ENCODE results near the gene POPDC3. TPM values are rescaled to one million over a fixed set of nuclear protein-coding genes. Genes with fewer than 3 reads are reported as not detected.

The POPDC3 gene
- total and polyA plus RNA-seq, 12 donors: 31.1 to 59.7 (median 39.0) TPM

DNA sequence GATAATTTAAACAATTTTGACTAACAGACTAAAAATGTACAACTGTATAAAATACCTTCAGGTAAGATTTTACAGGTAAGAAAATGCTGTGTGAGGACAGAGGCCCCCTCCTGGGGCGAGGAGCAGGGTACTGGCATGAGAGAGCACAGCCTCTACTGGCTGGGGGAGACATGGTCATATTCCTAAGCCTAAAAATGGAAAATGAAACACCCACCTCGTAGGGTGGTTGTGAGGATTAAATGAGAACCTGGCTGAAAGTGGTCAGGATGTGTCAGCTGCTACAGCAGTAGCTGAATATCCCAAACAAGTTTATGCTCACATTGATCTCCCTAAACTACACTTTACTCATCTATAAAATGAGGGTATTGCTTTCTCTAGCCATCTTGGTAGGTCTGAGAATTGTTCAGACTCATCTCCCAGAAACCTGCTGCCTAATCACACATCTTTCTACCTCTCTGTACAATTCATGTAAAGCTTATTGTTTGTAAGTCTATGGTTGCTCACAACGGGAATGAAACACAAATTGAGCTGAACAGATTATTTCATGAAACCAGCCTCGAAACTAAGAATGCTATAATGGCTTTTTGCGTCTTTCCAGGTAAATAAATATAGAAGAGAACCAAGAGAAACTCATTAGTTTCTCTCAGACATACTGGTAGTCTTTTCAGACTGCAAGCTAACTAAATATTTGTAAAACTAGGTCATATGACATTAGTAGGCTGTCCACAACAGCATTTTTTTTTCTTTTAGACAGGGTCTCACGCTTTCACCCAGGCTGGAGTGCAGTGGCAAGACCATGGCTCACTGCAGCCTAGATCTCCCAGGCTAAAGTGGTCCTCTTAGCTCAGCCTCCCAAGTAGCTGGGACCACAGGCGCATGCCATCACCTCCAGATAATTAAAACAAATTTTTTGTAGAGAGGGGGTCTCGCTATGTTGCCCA lies 69.6 kb downstream of the POPDC3 start:
- peaks cover 0 to 86% (median 0%) of the 10 kb centered on the region in 9 donors for H3K36me3 ChIP-seq
- H3K27me3 ChIP-seq: no peaks in the 10 kb centered on the region
- ATAC-seq: no peak
- no peak overlapping the region for H3K27ac ChIP-seq
- TF ChIP-seq, protein P1, sequence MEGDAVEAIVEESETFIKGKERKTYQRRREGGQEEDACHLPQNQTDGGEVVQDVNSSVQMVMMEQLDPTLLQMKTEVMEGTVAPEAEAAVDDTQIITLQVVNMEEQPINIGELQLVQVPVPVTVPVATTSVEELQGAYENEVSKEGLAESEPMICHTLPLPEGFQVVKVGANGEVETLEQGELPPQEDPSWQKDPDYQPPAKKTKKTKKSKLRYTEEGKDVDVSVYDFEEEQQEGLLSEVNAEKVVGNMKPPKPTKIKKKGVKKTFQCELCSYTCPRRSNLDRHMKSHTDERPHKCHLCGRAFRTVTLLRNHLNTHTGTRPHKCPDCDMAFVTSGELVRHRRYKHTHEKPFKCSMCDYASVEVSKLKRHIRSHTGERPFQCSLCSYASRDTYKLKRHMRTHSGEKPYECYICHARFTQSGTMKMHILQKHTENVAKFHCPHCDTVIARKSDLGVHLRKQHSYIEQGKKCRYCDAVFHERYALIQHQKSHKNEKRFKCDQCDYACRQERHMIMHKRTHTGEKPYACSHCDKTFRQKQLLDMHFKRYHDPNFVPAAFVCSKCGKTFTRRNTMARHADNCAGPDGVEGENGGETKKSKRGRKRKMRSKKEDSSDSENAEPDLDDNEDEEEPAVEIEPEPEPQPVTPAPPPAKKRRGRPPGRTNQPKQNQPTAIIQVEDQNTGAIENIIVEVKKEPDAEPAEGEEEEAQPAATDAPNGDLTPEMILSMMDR (IDR thresholded peaks at IDR 0.05): no peak
- WGBS, 2 donors: 72 to 76% methylated on average over 8 of the region's 8 CpGs
- H3K4me1 ChIP-seq: peaks cover 0 to 5% (median 0%) of the 10 kb centered on the region in 9 donors
- H3K9me3 ChIP-seq: no peaks in the 10 kb centered on the region
- no peak for DNase-seq
- H3K4me3 ChIP-seq: no peak overlapping the region
- intact Hi-C loops (cut with DNase I): loop anchor here in 1 of 10 donors (10.0 kb wide), 1 partner anchor 265 kb away; no protein-coding TSS in a partner anchor

DNA sequence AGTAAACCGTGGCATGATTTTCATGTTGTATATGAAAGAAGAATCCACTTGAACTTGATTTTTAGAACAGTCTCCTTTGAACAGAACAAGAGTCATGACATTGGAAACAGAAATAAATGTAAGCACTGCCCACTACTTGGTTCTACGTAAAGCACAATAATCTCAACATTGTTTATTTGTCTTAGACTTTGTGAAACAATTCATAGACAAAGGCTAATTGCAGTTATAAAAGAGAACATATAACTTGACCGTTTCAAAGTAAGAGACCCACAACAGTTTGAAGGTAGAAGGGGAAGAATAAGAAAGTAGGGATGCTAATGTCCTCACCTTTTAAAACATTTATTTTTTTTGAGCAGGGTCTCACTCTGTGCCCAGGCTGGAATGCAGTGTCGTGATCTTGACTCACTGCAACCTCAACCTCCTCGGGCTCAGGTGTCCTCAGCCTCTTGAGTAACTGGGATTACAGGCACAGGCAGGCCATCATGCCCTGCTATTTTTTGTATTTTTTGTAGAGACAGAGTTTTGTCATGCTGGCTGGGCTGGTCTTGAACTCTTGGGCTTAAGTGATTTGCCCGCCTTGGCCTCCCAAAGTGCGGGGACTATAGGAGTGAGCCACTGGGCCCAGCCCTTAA lies 71.1 kb downstream of the POPDC3 start:
- WGBS, 2 donors: 86 to 87% methylated on average over 7 of the region's 7 CpGs
- Histone ChIP-seq H3K4me1 (peaks cover 0 to 6% (median 0%) of the 10 kb centered on the region in 9 donors), H3K36me3 (peaks cover 0 to 83% (median 0%) of the 10 kb centered on the region in 9 donors), H3K27me3 (no peaks in the 10 kb centered on the region), H3K4me3 (no peak overlapping the region), H3K9me3 (no peaks in the 10 kb centered on the region), H3K27ac (no peak overlapping the region)
- DNase-seq: no peak
- TF ChIP-seq, protein P1 (IDR thresholded peaks at IDR 0.05): no peak
- no peak for ATAC-seq
- intact Hi-C loops (cut with DNase I): no loop called here

Other genes with a start within 250 kb of the POPDC3 start
- gene LIN28B, start 222.9 kb downstream of the POPDC3 start, total RNA-seq: not detected
- gene LIN28B, start 222.9 kb downstream of the POPDC3 start, polyA plus RNA-seq: not detected
- gene PREP, start 223.1 kb upstream of the POPDC3 start, total RNA-seq: 10 to 100 TPM; 23.7 to 37.4 (median 28.9) TPM
- 10 to 100 TPM; 12.3 to 23.5 TPM for gene PREP, start 223.1 kb upstream of the POPDC3 start, polyA plus RNA-seq

All from heart right ventricle (tissue), 16 donors.